ENCODE data around the gene XPO5.
"Not testable (repeated sequence)": the region's sequence is repeated elsewhere in the genome, so short reads cannot be mapped to it uniquely, and the experiment has no call there.

XPO5 gene

GRCh38 chr6:43582911-43583310 is 7.1 kb upstream of the XPO5 start:
- no peak for FAIRE-seq

- FAIRE-seq = no peak
Measured at GRCh38 chr6:43579171-43579570, 3.3 kb upstream of the XPO5 start.

GRCh38 chr6:43578748-43579147 is 2.9 kb upstream of the XPO5 start:
- FAIRE-seq = no peak

- no peak for FAIRE-seq
Measured at GRCh38 chr6:43575105-43575771, 600 bp downstream of the XPO5 start.

GRCh38 chr6:43572015-43572414 is 3.8 kb downstream of the XPO5 start:
- FAIRE-seq = no peak

GRCh38 chr6:43570876-43571441 is 4.9 kb downstream of the XPO5 start:
- no peak for FAIRE-seq

GRCh38 chr6:43559328-43559727 is 16.5 kb downstream of the XPO5 start:
- no peak for FAIRE-seq

- not testable (repeated sequence) for FAIRE-seq
Measured at GRCh38 chr6:43557620-43558019, 18.2 kb downstream of the XPO5 start.

GRCh38 chr6:43547222-43547621 is 28.6 kb downstream of the XPO5 start:
- FAIRE-seq = no peak

GRCh38 chr6:43544461-43544860 is 31.4 kb downstream of the XPO5 start:
- FAIRE-seq = no peak

GRCh38 chr6:43541774-43542471 is 33.9 kb downstream of the XPO5 start:
- no peak for FAIRE-seq

GRCh38 chr6:43540507-43540906 is 35.3 kb downstream of the XPO5 start:
- FAIRE-seq = no peak

GRCh38 chr6:43539409-43539808 is 36.4 kb downstream of the XPO5 start:
- FAIRE-seq = not testable (repeated sequence)

- not testable (repeated sequence) for FAIRE-seq
Measured at GRCh38 chr6:43538986-43539385, 36.9 kb downstream of the XPO5 start.

GRCh38 chr6:43532201-43532600 is 43.6 kb downstream of the XPO5 start:
- no peak for FAIRE-seq

- no peak for FAIRE-seq
Measured at GRCh38 chr6:43524483-43524961, 51.3 kb downstream of the XPO5 start.

GRCh38 chr6:43523284-43523683 is 52.6 kb downstream of the XPO5 start:
- no peak for FAIRE-seq

GRCh38 chr6:43522547-43523261 is 53.1 kb downstream of the XPO5 start:
- FAIRE-seq = no peak

- FAIRE-seq = no peak
Measured at GRCh38 chr6:43521836-43522235, 54.0 kb downstream of the XPO5 start.

GRCh38 chr6:43520097-43520496 is 55.7 kb downstream of the XPO5 start:
- FAIRE-seq = no peak

GRCh38 chr6:43517505-43518357 is 58.1 kb downstream of the XPO5 start:
- FAIRE-seq = no peak

GRCh38 chr6:43516697-43517504 is 58.9 kb downstream of the XPO5 start, which contains the start of the genes POLR1C and YIPF3:
Gene POLR1C, plus strand, starts transcription at chr6:43517089. Its CDS starts 21 bp downstream, at chr6:43517110.
Gene YIPF3, minus strand, starts transcription at chr6:43516926. Its CDS starts 119 bp downstream, at chr6:43516807.
- FAIRE-seq = peak; percentile 89

Measured in A204.1 (cell line).